Upper lobe of right lung (tissue), 1 donor: ENCODE data around the gene MED17. TPM values are rescaled to one million over a fixed set of nuclear protein-coding genes. Genes with fewer than 3 reads are reported as not detected.
"Not testable (repeated sequence)": the region's sequence is repeated elsewhere in the genome, so short reads cannot be mapped to it uniquely, and the experiment has no call there.

Source experiments
- ATAC-seq: fragments of 200-7000 bp; cut with Tn5 transposase; one replicate; pipeline ENCODE4 v1.9.1; 2020; ENCODE audit warnings: mild to moderate bottlenecking, moderate library complexity
- DNase-seq: peaks from one replicate; pipeline ENCODE4 v3.0.0-alpha.2; 2020
- H3K27ac ChIP-seq: fragments of 200-600 bp; one replicate; pipeline ENCODE4 v1.8.0; 2022
- H3K27me3 ChIP-seq: fragments of 200-600 bp; one replicate; pipeline ENCODE4 v1.8.0; 2022; ENCODE audit warnings: mild to moderate bottlenecking
- H3K36me3 ChIP-seq: fragments of 200-600 bp; one replicate; pipeline ENCODE4 v1.8.0; 2022
- H3K4me1 ChIP-seq: fragments of 200-600 bp; one replicate; pipeline ENCODE4 v1.8.0; 2022
- H3K4me3 ChIP-seq: fragments of 200-600 bp; one replicate; pipeline ENCODE4 v1.8.0; 2022; ENCODE audit warnings: mild to moderate bottlenecking
- H3K9me3 ChIP-seq: fragments of 200-600 bp; one replicate; pipeline ENCODE4 v1.8.0; 2022
- CTCF ChIP-seq: fragments of 200-600 bp; IDR thresholded peaks from one replicate; pipeline ENCODE4 v1.8.0; 2022; ENCODE audit warnings: antibody characterized with exemption
- intact Hi-C: fragments of 100-400 bp; cut with DNase I; formaldehyde crosslinking; loops from one replicate; pipeline ENCODE4 v1.11.0; 2022
- total RNA-seq: library from RNA; stranded (reverse); fragmentation: NEBNext Ultra II Directional; extraction: Animal tissue kit (Norgen Biotek cat#: 25700); gene quantifications from one replicate; pipeline ENCODE4 v1.2.1, GENCODE V29; 2021
- donor health status: DM: no; HTN: yes; CAD: no; lungs with severe emphysema.

Gene MED17
- total RNA-seq, 1 donor from 2014 or later = 25.8 TPM

DNA sequence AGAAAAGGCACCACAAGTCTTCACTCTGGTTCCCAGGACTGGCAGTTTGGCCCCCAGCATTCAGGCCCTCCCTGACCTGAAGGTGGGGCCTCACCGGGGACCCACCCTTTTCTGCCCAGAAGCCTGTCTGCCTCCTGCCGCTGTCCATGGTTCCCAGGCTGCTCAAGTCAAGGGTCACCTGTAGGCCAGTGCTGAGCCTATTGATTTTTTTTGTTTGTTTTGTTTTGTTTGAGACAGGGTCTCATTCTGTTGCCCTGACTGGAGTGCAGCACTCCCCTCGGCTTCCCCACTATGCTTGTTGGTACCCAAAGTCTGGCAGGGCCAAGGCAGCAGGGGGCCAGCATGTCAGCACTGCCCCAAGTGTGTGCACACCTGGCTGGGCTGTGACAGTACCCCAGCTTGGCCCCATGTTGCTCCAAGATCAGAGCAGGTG lies 11.0 kb upstream of the MED17 start:
- DNase-seq (no peak), ATAC-seq (no peak)
- Histone ChIP-seq H3K27ac (no peak overlapping the region), H3K9me3 (no peaks in the 10 kb centered on the region), H3K4me1 (no peaks in the 10 kb centered on the region), H3K4me3 (no peak overlapping the region), H3K36me3 (no peaks in the 10 kb centered on the region), H3K27me3 (no peaks in the 10 kb centered on the region)
- intact Hi-C loops = no loop called here
- TF ChIP-seq CTCF = no peak

GRCh38 chr11:93773601-93774200 lies 10.4 kb upstream of the MED17 start:
- no peak overlapping the region for H3K27ac ChIP-seq
- no peaks in the 10 kb centered on the region for H3K27me3 ChIP-seq
- H3K9me3 ChIP-seq = no peaks in the 10 kb centered on the region
- intact Hi-C loops = no loop called here
- DNase-seq (no peak), ATAC-seq (peak; percentile 47)
- H3K36me3 ChIP-seq = no peaks in the 10 kb centered on the region
- H3K4me1 ChIP-seq = no peaks in the 10 kb centered on the region
- TF ChIP-seq CTCF = no peak
- no peak overlapping the region for H3K4me3 ChIP-seq

GRCh38 chr11:93774560-93774959 lies 9.5 kb upstream of the MED17 start:
- H3K27ac ChIP-seq, H3K27me3 ChIP-seq, H3K4me3 ChIP-seq, H3K9me3 ChIP-seq, H3K4me1 ChIP-seq, H3K36me3 ChIP-seq, DNase-seq, intact Hi-C loops: not testable (repeated sequence)
- peak; percentile 21 for ATAC-seq

GRCh38 chr11:93775289-93775688 lies 8.8 kb upstream of the MED17 start:
- Histone ChIP-seq H3K4me1 (no peaks in the 10 kb centered on the region), H3K36me3 (no peaks in the 10 kb centered on the region), H3K4me3 (no peak overlapping the region), H3K9me3 (no peaks in the 10 kb centered on the region), H3K27ac (no peak overlapping the region), H3K27me3 (no peaks in the 10 kb centered on the region)
- no peak for DNase-seq
- ATAC-seq = no peak
- peak; percentile 9 for TF ChIP-seq CTCF
- intact Hi-C loops = no loop called here

DNA sequence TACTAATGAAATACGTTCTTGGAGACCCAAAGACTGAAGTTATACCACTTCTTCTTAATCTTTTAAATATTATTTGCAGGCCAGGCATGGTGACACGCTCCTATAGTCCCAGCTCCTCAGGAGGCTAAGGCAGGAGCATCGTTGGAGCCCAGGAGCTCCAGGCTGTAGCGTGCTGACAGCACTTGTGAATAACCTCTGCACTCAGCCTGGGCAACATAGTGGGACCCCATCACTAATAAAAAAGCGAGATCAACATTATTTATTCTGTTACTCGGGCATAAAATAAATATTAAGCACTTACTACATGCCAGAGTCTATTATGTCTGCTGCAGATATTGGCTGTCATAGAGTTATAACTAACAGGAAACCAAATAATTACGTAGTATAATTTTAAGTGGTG lies 720 bp upstream of the MED17 start:
- no peak for TF ChIP-seq CTCF
- H3K27ac ChIP-seq = peak overlapping the region; percentile 95
- peaks cover 5% of the 10 kb centered on the region for H3K36me3 ChIP-seq
- H3K4me1 ChIP-seq = peaks cover 29% of the 10 kb centered on the region
- no peaks in the 10 kb centered on the region for H3K27me3 ChIP-seq
- DNase-seq (no peak), ATAC-seq (no peak)
- H3K9me3 ChIP-seq = no peaks in the 10 kb centered on the region
- intact Hi-C loops = no loop called here
- peak overlapping the region; percentile 99 for H3K4me3 ChIP-seq

DNA sequence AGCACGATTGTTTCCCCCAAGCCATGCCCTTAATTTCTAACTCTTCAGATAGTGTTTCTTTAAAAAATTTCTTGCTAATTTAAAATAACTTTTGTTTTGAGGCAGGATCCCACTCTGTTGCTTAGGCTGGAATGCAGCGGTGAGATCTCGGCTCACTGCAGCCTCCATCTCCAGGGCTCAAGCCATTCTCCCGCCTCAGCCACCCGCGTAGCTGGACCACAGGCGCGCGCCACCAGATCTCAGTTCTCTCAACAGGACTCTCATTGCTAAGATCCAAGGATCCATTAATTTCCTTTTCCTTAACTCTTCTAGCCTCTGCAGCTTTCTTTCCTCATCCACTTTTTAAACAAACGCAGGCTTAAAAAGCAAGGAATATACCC lies 327 bp upstream of the MED17 start:
- ATAC-seq = peak; percentile 43
- Histone ChIP-seq H3K27me3 (no peaks in the 10 kb centered on the region), H3K9me3 (no peaks in the 10 kb centered on the region), H3K36me3 (peaks cover 9% of the 10 kb centered on the region), H3K4me3 (peak overlapping the region; percentile 99), H3K27ac (peak overlapping the region; percentile 95), H3K4me1 (peaks cover 29% of the 10 kb centered on the region)
- DNase-seq = no peak
- no peak for TF ChIP-seq CTCF
- intact Hi-C loops = no loop called here
